ENCODE results near the gene DNAJC24. TPM values are rescaled to one million over a fixed set of nuclear protein-coding genes. Genes with fewer than 3 reads are reported as not detected.

DNAJC24 gene
- total RNA-seq, 1 experiment from 2014 or later, result 17.9 TPM

DNA sequence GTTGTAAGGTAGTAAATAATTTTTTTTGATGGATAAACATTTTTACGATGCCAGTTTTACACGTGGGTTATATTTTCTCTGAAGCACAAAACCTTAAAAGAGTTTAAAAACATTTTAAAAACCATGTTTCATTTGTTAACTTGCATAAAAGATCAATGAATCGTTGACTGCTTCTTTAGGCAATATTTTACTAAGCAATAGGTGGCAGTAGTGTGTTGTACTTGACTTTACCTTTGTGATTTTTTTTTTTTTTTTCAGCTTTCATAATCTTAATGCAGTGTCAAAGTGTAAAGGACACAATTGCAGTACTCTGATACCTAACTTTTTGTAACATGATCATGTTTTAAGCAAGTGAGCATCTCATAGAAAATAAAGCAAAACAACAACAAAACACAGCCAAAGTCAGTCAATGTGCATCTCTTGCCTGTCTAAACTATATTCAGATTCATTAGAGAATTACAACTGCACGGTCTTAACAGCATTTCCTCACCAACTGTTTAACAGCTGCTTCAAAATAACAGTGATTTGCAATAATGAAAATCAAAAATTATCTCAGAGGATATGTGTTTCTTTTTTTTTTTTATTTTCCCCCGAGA, 27.7 kb downstream of the DNAJC24 start:
- Mint-ChIP-seq H3K4me1 (ENCODE audit: low read depth, unreplicated experiment) (no peaks in the 10 kb centered on the region), H3K36me3 (ENCODE audit: insufficient read depth, unreplicated experiment) (no peaks in the 10 kb centered on the region), H3K27ac (ENCODE audit: unreplicated experiment) (no peak overlapping the region), H3K27me3 (ENCODE audit: unreplicated experiment) (no peaks in the 10 kb centered on the region), H3K4me3 (ENCODE audit: low read depth, unreplicated experiment) (no peak overlapping the region), H3K9me3 (ENCODE audit: low read depth, unreplicated experiment) (no peaks in the 10 kb centered on the region)
- DNase-seq, result no peak
- no TSS peak for BruUV-seq (replicated peaks)
- CTCF ChIA-PET, result interaction anchor here (0.7 to 1.0 kb wide), 2 partner anchors 454 to 560 kb away, joined by 3 to 5 read pairs; no protein-coding TSS in a partner anchor
- TF ChIP-seq, protein P1, sequence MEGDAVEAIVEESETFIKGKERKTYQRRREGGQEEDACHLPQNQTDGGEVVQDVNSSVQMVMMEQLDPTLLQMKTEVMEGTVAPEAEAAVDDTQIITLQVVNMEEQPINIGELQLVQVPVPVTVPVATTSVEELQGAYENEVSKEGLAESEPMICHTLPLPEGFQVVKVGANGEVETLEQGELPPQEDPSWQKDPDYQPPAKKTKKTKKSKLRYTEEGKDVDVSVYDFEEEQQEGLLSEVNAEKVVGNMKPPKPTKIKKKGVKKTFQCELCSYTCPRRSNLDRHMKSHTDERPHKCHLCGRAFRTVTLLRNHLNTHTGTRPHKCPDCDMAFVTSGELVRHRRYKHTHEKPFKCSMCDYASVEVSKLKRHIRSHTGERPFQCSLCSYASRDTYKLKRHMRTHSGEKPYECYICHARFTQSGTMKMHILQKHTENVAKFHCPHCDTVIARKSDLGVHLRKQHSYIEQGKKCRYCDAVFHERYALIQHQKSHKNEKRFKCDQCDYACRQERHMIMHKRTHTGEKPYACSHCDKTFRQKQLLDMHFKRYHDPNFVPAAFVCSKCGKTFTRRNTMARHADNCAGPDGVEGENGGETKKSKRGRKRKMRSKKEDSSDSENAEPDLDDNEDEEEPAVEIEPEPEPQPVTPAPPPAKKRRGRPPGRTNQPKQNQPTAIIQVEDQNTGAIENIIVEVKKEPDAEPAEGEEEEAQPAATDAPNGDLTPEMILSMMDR (IDR thresholded peaks at IDR 0.05; ENCODE audit: unreplicated experiment), result peak; percentile 22
- intact Hi-C loops (cut with micrococcal nuclease; ENCODE audit: unreplicated experiment), result loop anchor here (1.0 to 2.0 kb wide), 2 partner anchors 474 to 779 kb away; no protein-coding TSS in a partner anchor

DNA sequence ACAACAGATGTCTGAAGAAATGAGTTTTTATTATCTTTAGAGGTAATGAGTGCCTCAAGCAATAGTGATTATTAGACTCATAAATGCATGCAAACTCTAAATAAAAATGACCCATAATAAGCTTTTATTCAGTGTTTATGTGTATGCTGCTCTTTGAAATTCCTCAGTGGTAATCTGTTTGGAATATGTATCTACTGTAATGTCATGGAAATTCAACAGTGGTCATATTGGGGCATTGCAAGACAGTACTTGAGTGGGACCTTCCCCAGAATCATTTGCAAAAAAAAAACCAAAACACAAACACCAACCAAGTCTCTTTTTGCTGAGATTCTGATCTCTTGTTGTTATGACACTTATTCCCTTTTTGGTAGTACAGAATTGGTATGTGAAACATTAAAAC, 35.0 kb downstream of the DNAJC24 start:
- Mint-ChIP-seq H3K9me3 (ENCODE audit: low read depth, unreplicated experiment) (no peaks in the 10 kb centered on the region), H3K4me3 (ENCODE audit: low read depth, unreplicated experiment) (no peak overlapping the region), H3K27ac (ENCODE audit: unreplicated experiment) (no peak overlapping the region), H3K27me3 (ENCODE audit: unreplicated experiment) (no peaks in the 10 kb centered on the region), H3K4me1 (ENCODE audit: low read depth, unreplicated experiment) (peaks cover 10% of the 10 kb centered on the region), H3K36me3 (ENCODE audit: insufficient read depth, unreplicated experiment) (no peaks in the 10 kb centered on the region)
- intact Hi-C loops (cut with micrococcal nuclease; ENCODE audit: unreplicated experiment), result no loop called here
- BruUV-seq (replicated peaks), result no TSS peak
- CTCF ChIA-PET, result interaction anchor here (0.7 kb wide), 1 partner anchor 98 kb away, joined by 4 read pairs; no protein-coding TSS in a partner anchor
- no peak for DNase-seq
- TF ChIP-seq, protein P1 (IDR thresholded peaks at IDR 0.05; ENCODE audit: unreplicated experiment), result no peak

DNA sequence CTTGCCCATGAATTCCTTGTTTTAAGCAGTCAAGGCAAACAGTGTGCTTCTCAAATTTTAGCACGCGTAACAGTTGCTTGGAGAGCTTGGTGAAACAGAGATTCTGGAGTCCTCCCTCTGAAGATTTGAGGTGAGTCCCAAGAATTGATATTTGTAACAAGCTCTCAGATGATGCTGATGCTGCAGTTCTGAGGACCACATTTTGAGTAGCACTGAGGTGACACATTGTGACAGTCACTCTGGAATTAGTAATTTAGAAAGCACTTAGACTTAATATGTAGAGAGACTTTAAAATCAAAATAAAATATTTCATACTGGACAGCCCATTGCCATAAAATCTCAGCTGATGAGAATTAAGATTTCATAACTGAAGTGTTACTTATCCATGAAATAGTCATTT, 38.5 kb downstream of the DNAJC24 start:
- intact Hi-C loops (cut with micrococcal nuclease; ENCODE audit: unreplicated experiment), result no loop called here
- H3K9me3 Mint-ChIP-seq (ENCODE audit: low read depth, unreplicated experiment), result peaks cover 2% of the 10 kb centered on the region
- no peak overlapping the region for H3K4me3 Mint-ChIP-seq (ENCODE audit: low read depth, unreplicated experiment)
- no peak overlapping the region for H3K27ac Mint-ChIP-seq (ENCODE audit: unreplicated experiment)
- CTCF ChIA-PET, result no interaction called here
- H3K4me1 Mint-ChIP-seq (ENCODE audit: low read depth, unreplicated experiment), result peaks cover 9% of the 10 kb centered on the region
- TF ChIP-seq, protein P1 (IDR thresholded peaks at IDR 0.05; ENCODE audit: unreplicated experiment), result no peak
- BruUV-seq (replicated peaks), result no TSS peak
- H3K27me3 Mint-ChIP-seq (ENCODE audit: unreplicated experiment), result no peaks in the 10 kb centered on the region
- no peaks in the 10 kb centered on the region for H3K36me3 Mint-ChIP-seq (ENCODE audit: insufficient read depth, unreplicated experiment)
- no peak for DNase-seq

DNA sequence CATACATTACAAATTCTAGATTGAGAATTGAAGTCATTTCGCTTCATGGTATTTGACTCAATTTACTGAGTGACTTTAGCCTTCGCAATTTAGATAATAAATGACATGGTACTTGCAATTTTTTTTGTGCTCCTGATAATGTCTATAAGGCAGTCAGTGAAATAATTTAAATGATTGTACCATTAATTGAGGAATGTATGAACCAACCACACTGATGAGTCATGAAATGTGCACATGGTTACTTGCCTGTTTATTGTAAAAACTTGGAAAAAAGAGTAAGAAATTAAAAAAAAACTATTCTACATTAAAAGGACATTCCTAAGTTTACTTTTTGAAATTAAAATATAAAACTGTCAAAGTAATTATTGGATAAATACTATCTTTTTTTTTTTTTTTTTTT, 43.3 kb downstream of the DNAJC24 start:
- TF ChIP-seq, protein P1 (IDR thresholded peaks at IDR 0.05; ENCODE audit: unreplicated experiment), result no peak
- CTCF ChIA-PET, result no interaction called here
- DNase-seq, result no peak
- BruUV-seq (replicated peaks), result no TSS peak
- Mint-ChIP-seq H3K4me1 (ENCODE audit: low read depth, unreplicated experiment) (no peaks in the 10 kb centered on the region), H3K4me3 (ENCODE audit: low read depth, unreplicated experiment) (no peak overlapping the region), H3K27me3 (ENCODE audit: unreplicated experiment) (no peaks in the 10 kb centered on the region), H3K9me3 (ENCODE audit: low read depth, unreplicated experiment) (peaks cover 2% of the 10 kb centered on the region), H3K36me3 (ENCODE audit: insufficient read depth, unreplicated experiment) (no peaks in the 10 kb centered on the region), H3K27ac (ENCODE audit: unreplicated experiment) (no peak overlapping the region)
- intact Hi-C loops (cut with micrococcal nuclease; ENCODE audit: unreplicated experiment), result no loop called here
